GM18907 (cell line): ENCODE data around the gene CXorf66.
A peak's percentile ranks its signal among the peaks of the same experiment; 100 is the strongest.
"Not testable (repeated sequence)": the region's sequence is repeated elsewhere in the genome, so short reads cannot be mapped to it uniquely, and the experiment has no call there.

ENCODE experiments used
- ATAC-seq: cut with Tn5 transposase; IDR thresholded peaks from one replicate; pipeline ENCODE4 v1.9.1; 2021; ENCODE audit warnings: mild to moderate bottlenecking, moderate library complexity; ENCODE audit not compliant: unreplicated experiment

CXorf66 gene, protein sequence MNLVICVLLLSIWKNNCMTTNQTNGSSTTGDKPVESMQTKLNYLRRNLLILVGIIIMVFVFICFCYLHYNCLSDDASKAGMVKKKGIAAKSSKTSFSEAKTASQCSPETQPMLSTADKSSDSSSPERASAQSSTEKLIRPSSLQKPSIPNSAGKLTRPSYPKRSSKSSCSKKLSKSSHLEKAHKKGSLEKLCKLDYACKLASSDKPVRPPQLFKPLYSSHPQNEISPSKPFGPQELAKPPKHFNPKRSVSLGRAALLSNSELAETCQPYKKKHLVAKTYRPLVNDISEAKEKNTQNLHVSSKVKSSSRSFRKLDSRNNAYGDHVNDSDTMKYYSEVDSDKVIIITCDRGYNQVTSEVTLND

GRCh38 chrX:139965421-139965820 is at the start of gene CXorf66:
Gene CXorf66 (minus strand): TSS chrX:139965521. CDS start chrX:139965496, 25 bp downstream.
- no peak for ATAC-seq

- ATAC-seq, result no peak
Observed at GRCh38 chrX:139982856-139983255, 17.5 kb upstream of the CXorf66 start.

DNA sequence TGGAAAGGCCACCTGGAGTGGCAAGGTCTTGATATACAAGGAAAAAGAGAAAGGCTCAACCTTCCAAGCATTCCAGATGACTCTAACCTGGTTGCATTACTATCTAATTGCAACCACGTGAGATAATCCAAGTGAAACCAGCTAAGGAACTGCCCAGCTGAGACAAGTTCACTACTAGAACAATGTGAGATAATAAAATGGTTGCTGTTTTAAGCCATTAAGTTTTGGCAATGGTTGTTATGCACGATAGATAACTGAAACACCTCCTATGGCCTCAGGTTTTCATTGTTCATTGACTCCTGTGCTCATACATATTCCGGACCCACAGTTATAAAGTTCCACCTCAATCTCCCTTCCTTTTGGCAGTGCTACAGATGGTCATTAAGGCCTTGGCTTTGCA is 9.2 kb upstream of the CXorf66 start:
- no peak for ATAC-seq

GRCh38 chrX:139972629-139973624 is 7.6 kb upstream of the CXorf66 start:
- ATAC-seq, result no peak

- no peak for ATAC-seq
Observed at GRCh38 chrX:139972113-139972512, 6.8 kb upstream of the CXorf66 start.

GRCh38 chrX:139971394-139971749 is 6.1 kb upstream of the CXorf66 start:
- no peak for ATAC-seq

- ATAC-seq, result no peak
Observed at GRCh38 chrX:139969286-139969685, 4.0 kb upstream of the CXorf66 start.

- no peak for ATAC-seq
Observed at GRCh38 chrX:139967750-139968149, 2.4 kb upstream of the CXorf66 start.

- ATAC-seq, result no peak
Observed at GRCh38 chrX:139967300-139967699, 2.0 kb upstream of the CXorf66 start.

- not testable (repeated sequence) for ATAC-seq
Observed at GRCh38 chrX:139966159-139966558, 838 bp upstream of the CXorf66 start.

DNA sequence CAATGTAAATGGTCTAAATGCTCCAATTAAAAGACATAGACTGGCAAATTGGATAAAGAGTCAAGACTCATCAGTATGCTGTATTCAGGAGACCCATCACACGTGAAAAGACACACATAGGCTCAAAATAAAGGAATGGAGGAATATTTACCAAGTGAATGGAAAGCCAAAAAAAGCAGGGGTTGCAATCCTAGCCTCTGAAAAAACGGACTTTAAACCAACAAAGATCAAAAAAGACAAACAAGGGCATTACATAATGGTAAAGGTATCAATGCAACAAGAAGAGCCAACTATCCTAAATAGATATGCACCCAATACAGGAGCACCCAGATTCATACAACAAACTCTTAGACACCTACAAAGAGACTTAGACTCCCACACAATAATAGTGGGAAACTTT is 4.2 kb downstream of the CXorf66 start:
- ATAC-seq, result not testable (repeated sequence)

GRCh38 chrX:139949703-139950102 is 15.6 kb downstream of the CXorf66 start:
- no peak for ATAC-seq

- no peak for ATAC-seq
Observed at GRCh38 chrX:139945075-139945474, 20.2 kb downstream of the CXorf66 start.

- no peak for ATAC-seq
Observed at GRCh38 chrX:139936259-139936658, 29.1 kb downstream of the CXorf66 start.

DNA sequence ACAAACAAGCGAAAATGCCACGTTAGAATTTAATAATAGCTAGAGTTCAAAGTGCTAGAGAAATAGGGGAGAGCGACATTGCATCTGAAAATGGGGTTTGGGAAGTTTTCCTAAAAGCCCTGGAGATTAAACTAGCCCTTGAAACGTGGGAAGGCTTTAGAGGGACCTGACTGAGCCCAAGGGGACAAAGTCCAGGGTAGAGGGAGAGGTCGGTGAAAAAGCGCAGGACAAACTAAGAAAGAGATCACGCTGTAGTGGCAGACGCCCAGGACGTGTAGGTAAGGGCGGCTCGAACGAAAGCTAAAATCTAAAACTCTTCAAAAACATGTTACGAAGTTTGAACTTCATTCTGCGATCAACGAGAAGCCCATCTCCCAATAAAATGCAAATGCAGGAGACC is 31.4 kb downstream of the CXorf66 start:
- ATAC-seq, result no peak

DNA sequence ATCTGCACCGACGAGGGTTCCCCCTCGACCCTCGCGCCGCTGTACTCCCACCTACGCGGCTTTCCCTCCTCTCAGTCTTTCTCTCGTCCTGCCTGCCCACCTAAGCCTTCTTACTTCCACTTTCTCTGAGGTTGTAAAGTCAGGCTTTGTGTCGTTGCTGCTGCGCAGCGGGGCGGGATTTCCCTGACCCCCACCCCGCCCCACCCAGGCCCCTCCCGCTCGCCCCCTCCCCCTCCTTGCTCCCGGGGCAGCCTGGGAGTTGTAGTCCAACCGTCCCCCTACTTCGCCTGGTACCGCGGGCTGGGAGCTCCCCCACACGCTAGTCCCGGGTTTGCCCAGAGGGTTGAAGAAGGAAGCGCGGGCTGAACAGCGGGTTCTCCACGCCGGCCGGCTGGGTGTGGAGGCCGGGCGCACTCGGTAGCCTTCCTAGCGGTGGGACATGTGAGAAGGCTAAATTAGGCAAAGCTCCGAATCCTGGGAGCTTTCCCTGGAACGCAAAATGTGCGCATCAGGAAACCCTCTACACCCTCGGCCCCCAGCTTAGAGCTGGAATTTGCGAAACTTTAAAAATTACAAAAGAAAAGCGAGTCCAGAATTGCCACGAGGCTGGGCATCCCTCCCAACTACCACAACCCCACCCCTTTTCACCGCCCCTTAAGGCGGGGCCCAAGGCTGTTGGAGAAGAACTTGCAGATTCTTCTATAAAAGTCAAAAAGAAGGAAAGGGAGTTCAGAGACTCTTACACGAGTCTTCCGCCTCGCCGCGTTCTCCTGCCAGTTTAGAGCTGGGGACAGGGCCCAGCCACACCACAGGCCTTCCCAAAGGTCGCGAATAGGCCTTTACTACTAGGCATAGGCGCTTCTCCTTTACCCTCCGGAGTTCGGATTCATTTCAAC is 32.2 kb downstream of the CXorf66 start, which contains the start of gene ATP11C:
ATP11C (minus strand) TSS at position 153 of the 896 bp plus-strand sequence. CDS start 1,011 bp downstream, outside the sequence.
- peak; percentile 86 for ATAC-seq

- peak; percentile 52 for ATAC-seq
Observed at GRCh38 chrX:139932073-139932900, 33.0 kb downstream of the CXorf66 start.

- no peak for ATAC-seq
Observed at GRCh38 chrX:139931646-139932072, 33.7 kb downstream of the CXorf66 start.

- ATAC-seq, result no peak
Observed at GRCh38 chrX:139930916-139931645, 34.2 kb downstream of the CXorf66 start.
